KMS-11 (cell line): ENCODE measurements around the gene NR4A3.

Experiments
- H2AFZ ChIP-seq: fragments of 200-600 bp; sonication (generic); 2 replicates; pipeline ENCODE4 v1.6.1; 2016; ENCODE audit warnings: antibody characterized with exemption, mixed run types, low read depth
- H3K27ac ChIP-seq: fragments of 200-600 bp; sonication (generic); 2 replicates; pipeline ENCODE4 v1.6.1; 2016; ENCODE audit warnings: mild to moderate bottlenecking, mixed run types
- H3K27me3 ChIP-seq: fragments of 200-600 bp; sonication (generic); 2 replicates; pipeline ENCODE4 v1.6.1; 2017; ENCODE audit warnings: mild to moderate bottlenecking, low read depth, mixed run types, moderate library complexity; ENCODE audit not compliant: insufficient read depth
- H3K36me3 ChIP-seq: fragments of 200-600 bp; sonication (generic); 2 replicates; pipeline ENCODE4 v1.6.1; 2017; ENCODE audit warnings: mild to moderate bottlenecking, mixed run types; ENCODE audit not compliant: insufficient read depth
- H3K4me1 ChIP-seq: fragments of 200-600 bp; sonication (generic); 2 replicates; pipeline ENCODE4 v1.6.1; 2016; ENCODE audit warnings: mild to moderate bottlenecking, low read depth, mixed run types; ENCODE audit not compliant: poor library complexity, severe bottlenecking
- H3K4me2 ChIP-seq: fragments of 200-600 bp; sonication (generic); 2 replicates; pipeline ENCODE4 v1.7.0; 2016; ENCODE audit warnings: mild to moderate bottlenecking, mixed run types
- H3K4me3 ChIP-seq: fragments of 200-600 bp; sonication (generic); IDR thresholded peaks from 2 replicates; pipeline ENCODE4 v1.6.1; 2017; ENCODE audit warnings: low read depth, low read length, mixed read lengths; ENCODE audit not compliant: insufficient read depth
- H3K79me2 ChIP-seq: fragments of 200-600 bp; sonication (generic); 2 replicates; pipeline ENCODE4 v1.6.1; 2016; ENCODE audit warnings: low read depth, mixed run types; ENCODE audit not compliant: insufficient read depth
- H3K9ac ChIP-seq: fragments of 200-600 bp; sonication (generic); 2 replicates; pipeline ENCODE4 v1.6.1; 2016; ENCODE audit warnings: mild to moderate bottlenecking, mixed run types
- H4K20me1 ChIP-seq: fragments of 200-600 bp; sonication (generic); 2 replicates; pipeline ENCODE4 v1.6.1; 2016; ENCODE audit warnings: mild to moderate bottlenecking, mixed run types; ENCODE audit not compliant: insufficient read depth
- CTCF ChIP-seq: fragments of 200-600 bp; sonication (generic); conservative IDR thresholded peaks from 2 replicates; pipeline ENCODE4 v1.6.1; 2017; ENCODE audit warnings: low read depth, mild to moderate bottlenecking, antibody characterized with exemption, low read length, moderate library complexity, mixed read lengths

Gene NR4A3

DNA sequence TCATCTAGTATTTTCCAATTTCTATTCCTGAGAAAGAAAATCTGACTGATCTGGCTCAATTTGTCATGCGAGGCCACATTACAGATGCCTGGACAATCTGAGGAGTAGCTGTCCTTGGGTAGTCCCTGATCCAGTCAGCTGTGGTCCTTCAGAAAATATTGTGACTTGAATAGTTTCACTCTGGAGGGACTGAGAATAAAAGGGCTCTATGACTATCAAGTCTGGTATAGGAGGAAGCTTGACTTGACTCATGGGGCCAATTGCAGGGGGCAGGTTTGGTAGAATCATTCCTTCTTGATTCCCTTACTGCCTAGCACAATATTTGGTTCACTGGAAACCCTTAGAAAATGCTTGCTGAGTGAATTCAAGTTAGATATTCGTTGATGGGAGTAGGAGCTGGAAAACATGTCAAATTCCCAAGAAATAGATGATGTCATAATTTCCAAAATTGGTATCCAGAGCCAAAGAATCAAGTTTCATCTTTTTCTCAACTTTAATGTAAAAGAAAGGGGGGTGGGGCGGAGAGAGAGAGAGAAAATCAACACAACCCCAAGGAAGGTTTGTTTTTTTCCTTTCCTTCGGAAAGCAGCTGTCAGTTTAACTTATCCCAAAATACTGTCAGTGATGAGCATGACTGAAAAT lies 52.4 kb downstream of the NR4A3 start:
- no peak for TF ChIP-seq CTCF

DNA sequence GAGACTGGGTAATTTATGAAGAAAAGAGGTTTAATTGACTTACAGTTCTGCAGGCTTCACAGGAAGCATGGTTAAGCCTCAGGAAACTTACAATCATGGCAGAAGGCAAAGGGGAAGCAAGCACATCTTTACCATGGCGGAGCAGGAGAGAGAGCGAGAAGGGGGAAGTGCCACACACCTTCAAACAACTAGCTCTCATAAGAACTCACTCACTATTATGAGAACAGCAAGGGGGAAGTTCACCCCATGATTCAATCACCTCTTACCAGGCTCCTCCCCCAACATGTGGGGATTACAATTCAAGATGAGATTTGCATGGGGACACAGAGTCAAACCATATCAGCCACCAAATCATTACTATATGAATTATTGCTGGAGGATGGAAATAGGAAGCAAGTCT lies 54.5 kb downstream of the NR4A3 start:
- no peak overlapping the region for H3K27ac ChIP-seq
- H2AFZ ChIP-seq, result no peak overlapping the region
- no peak overlapping the region for H3K4me2 ChIP-seq
- no peaks in the 10 kb centered on the region for H3K27me3 ChIP-seq
- H3K36me3 ChIP-seq, result no peaks in the 10 kb centered on the region
- H3K79me2 ChIP-seq, result no peaks in the 10 kb centered on the region
- H3K4me3 ChIP-seq, result no peak overlapping the region
- TF ChIP-seq CTCF, result no peak
- H4K20me1 ChIP-seq, result no peaks in the 10 kb centered on the region
- H3K4me1 ChIP-seq, result no peaks in the 10 kb centered on the region
- H3K9ac ChIP-seq, result no peak overlapping the region

More for the DNA sequence above, 52.4 kb downstream of the NR4A3 start:
- no peaks in the 10 kb centered on the region for H3K36me3 ChIP-seq
- H3K27me3 ChIP-seq, result no peaks in the 10 kb centered on the region
- H3K4me3 ChIP-seq, result no peak overlapping the region
- no peaks in the 10 kb centered on the region for H3K79me2 ChIP-seq
- peaks cover 2% of the 10 kb centered on the region for H3K4me1 ChIP-seq
- no peak overlapping the region for H3K4me2 ChIP-seq
- no peak overlapping the region for H3K27ac ChIP-seq
- no peak overlapping the region for H3K9ac ChIP-seq
- no peaks in the 10 kb centered on the region for H4K20me1 ChIP-seq
- no peak overlapping the region for H2AFZ ChIP-seq

DNA sequence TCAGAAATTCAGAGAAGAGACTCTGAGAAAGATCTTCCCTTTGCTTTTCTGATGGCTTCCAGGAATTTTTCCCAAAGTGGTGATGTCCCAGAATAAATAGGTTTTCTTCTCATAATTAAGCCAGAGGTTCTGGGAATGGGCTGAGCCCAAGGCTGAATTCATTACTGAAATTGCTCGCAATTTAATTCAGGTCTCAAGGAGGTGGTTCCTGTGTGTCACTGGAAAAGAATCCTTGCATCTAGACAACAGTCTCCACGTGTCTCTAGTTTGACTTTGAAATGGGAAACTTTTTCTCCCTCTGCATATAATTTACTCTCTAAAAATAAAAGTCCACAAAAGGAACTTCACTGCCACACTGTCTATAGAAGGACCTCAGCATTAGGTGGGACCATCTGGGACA lies 57.0 kb downstream of the NR4A3 start:
- H3K4me3 ChIP-seq, result no peak overlapping the region
- no peaks in the 10 kb centered on the region for H3K36me3 ChIP-seq
- H4K20me1 ChIP-seq, result no peaks in the 10 kb centered on the region
- H3K4me2 ChIP-seq, result no peak overlapping the region
- H3K79me2 ChIP-seq, result no peaks in the 10 kb centered on the region
- TF ChIP-seq CTCF, result no peak
- H2AFZ ChIP-seq, result no peak overlapping the region
- no peaks in the 10 kb centered on the region for H3K4me1 ChIP-seq
- H3K9ac ChIP-seq, result no peak overlapping the region
- no peaks in the 10 kb centered on the region for H3K27me3 ChIP-seq
- no peak overlapping the region for H3K27ac ChIP-seq

DNA sequence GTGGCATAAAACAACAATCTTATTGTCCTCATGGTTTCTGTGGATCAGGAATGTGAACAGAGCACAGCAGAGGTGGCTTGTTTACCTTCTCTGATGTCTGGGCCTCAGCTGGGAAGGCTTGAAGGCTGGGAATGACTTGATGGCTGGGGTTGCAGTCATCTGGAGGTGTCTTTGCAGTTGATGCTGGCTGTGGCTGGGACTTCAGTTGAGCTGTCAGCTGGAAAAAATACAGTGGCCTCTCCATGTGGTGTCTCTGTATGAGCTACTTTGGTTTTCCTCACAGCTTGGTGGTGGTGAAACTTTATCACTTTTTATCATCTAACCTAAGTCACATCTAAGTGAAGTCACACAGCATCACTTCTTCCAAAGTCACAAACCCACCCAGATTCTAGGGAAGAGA lies 60.1 kb downstream of the NR4A3 start:
- no peak overlapping the region for H2AFZ ChIP-seq
- H3K36me3 ChIP-seq, result no peaks in the 10 kb centered on the region

More for the DNA sequence above, 60.1 kb downstream of the NR4A3 start:
- no peak overlapping the region for H3K4me3 ChIP-seq
- no peaks in the 10 kb centered on the region for H3K27me3 ChIP-seq
- H3K79me2 ChIP-seq, result no peaks in the 10 kb centered on the region
- H3K27ac ChIP-seq, result no peak overlapping the region
- TF ChIP-seq CTCF, result no peak
- no peaks in the 10 kb centered on the region for H4K20me1 ChIP-seq
- H3K4me2 ChIP-seq, result no peak overlapping the region
- no peaks in the 10 kb centered on the region for H3K4me1 ChIP-seq
- H3K9ac ChIP-seq, result no peak overlapping the region
